ENCODE measurements around the gene PROCA1. TPM values are rescaled to one million over a fixed set of nuclear protein-coding genes. Genes with fewer than 3 reads are reported as not detected.

Gene PROCA1
- total RNA-seq, 1 donor from 2014 or later, result 0.26 TPM

GRCh38 chr17:28744104-28744971, 32.6 kb upstream of the PROCA1 start:
- H3K27me3 ChIP-seq (ENCODE audit: control insufficient read depth, insufficient read depth, low read length), result no peaks in the 10 kb centered on the region
- no peak for DNase-seq (ENCODE audit: low read depth)
- TF ChIP-seq CTCF (IDR thresholded peaks at IDR 0.05; ENCODE audit: insufficient read depth, low read length, severe bottlenecking), result no peak
- H3K36me3 ChIP-seq (ENCODE audit: control insufficient read depth, insufficient read depth, low read length), result peaks cover 25% of the 10 kb centered on the region
- no peak for FAIRE-seq
- H3K4me3 ChIP-seq (ENCODE audit: low read depth, low read length), result peak overlapping the region; percentile 63

GRCh38 chr17:28743243-28744103, 31.8 kb upstream of the PROCA1 start, which contains the start of gene TRAF4:
Gene TRAF4 (plus strand): TSS chr17:28744011. CDS start chr17:28744113, 102 bp downstream.
- FAIRE-seq (no peak), DNase-seq (ENCODE audit: low read depth) (peak; percentile 50)

GRCh38 chr17:28741358-28742349, 30.0 kb upstream of the PROCA1 start:
- FAIRE-seq (no peak), DNase-seq (ENCODE audit: low read depth) (no peak)
- Histone ChIP-seq H3K27me3 (ENCODE audit: control insufficient read depth, insufficient read depth, low read length) (no peaks in the 10 kb centered on the region), H3K4me3 (ENCODE audit: low read depth, low read length) (no peak overlapping the region), H3K36me3 (ENCODE audit: control insufficient read depth, insufficient read depth, low read length) (peaks cover 3% of the 10 kb centered on the region)
- TF ChIP-seq CTCF (IDR thresholded peaks at IDR 0.05; ENCODE audit: insufficient read depth, low read length, severe bottlenecking), result no peak

More at GRCh38 chr17:28743243-28744103, 31.8 kb upstream of the PROCA1 start, which contains the start of gene TRAF4:
- Histone ChIP-seq H3K36me3 (ENCODE audit: control insufficient read depth, insufficient read depth, low read length) (peaks cover 20% of the 10 kb centered on the region), H3K4me3 (ENCODE audit: low read depth, low read length) (peak within 1 kb of the TSS; percentile 63), H3K27me3 (ENCODE audit: control insufficient read depth, insufficient read depth, low read length) (no peaks in the 10 kb centered on the region)
- TF ChIP-seq CTCF (IDR thresholded peaks at IDR 0.05; ENCODE audit: insufficient read depth, low read length, severe bottlenecking), result peak; percentile 21

- peaks cover 3% of the 10 kb centered on the region for H3K36me3 ChIP-seq (ENCODE audit: control insufficient read depth, insufficient read depth, low read length)
- DNase-seq (ENCODE audit: low read depth), result no peak
- no peak for FAIRE-seq
- no peak for TF ChIP-seq CTCF (IDR thresholded peaks at IDR 0.05; ENCODE audit: insufficient read depth, low read length, severe bottlenecking)
- H3K27me3 ChIP-seq (ENCODE audit: control insufficient read depth, insufficient read depth, low read length), result no peaks in the 10 kb centered on the region
- H3K4me3 ChIP-seq (ENCODE audit: low read depth, low read length), result no peak overlapping the region
These were observed 29.0 kb upstream of the PROCA1 start for GRCh38 chr17:28740406-28741357.

Data from bronchial epithelial cell (primary cell).